GM20431 (cell line): Measurements from ENCODE around the gene SHTN1.

Experiments used
- in situ Hi-C: fragments of 300-500 bp; cut with MseI, MboI; formaldehyde crosslinking; loops from one replicate; pipeline ENCODE4 v1.15.0; 2020; ENCODE audit warnings: low sequenced_read_pairs; ENCODE audit not compliant: unreplicated experiment

Gene SHTN1

GRCh38 chr10:116879817-116880216, 125.2 kb downstream of the SHTN1 start:
- in situ Hi-C loops, result no loop called here

DNA sequence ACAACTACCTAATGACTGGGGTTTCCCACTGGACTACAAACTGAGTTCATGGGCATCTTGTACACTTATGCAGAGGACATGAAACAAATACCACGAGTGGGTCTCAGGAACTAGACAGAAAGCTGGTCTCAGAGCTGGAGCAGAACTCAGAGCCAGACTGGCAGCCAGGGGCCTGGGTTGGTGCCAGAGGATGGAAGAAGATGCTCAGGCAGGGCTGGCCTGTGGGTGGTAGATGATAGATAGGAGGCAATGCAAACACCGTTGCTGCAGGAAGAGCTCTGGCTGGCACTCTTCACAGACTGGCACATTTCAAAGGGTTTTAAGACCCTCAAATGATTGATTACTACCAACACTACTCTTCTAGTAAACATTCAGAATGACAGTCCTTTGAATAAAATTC, 126.9 kb downstream of the SHTN1 start:
- in situ Hi-C loops, result no loop called here

DNA sequence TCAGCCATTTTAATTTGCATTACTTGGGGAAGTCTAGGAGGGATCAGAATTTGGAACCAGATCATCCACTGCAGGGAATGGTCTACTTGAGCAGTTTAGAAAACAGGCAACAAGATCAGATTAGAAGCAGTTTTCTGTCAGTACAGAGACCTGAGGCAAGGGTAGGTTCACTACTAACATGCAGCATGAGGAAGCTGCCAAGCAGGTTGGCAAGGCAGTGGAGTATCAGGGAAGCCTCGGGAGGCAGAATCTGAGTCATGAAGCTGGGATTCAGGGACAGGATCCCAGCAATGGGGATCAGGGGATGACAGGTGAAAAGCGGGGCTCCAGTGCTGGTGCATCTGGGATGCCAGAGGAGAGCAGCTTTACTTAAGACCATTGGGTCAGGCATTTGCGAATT, 127.6 kb downstream of the SHTN1 start:
- in situ Hi-C loops, result no loop called here

- in situ Hi-C loops, result no loop called here
Observed at GRCh38 chr10:116875897-116876296, 129.1 kb downstream of the SHTN1 start.

DNA sequence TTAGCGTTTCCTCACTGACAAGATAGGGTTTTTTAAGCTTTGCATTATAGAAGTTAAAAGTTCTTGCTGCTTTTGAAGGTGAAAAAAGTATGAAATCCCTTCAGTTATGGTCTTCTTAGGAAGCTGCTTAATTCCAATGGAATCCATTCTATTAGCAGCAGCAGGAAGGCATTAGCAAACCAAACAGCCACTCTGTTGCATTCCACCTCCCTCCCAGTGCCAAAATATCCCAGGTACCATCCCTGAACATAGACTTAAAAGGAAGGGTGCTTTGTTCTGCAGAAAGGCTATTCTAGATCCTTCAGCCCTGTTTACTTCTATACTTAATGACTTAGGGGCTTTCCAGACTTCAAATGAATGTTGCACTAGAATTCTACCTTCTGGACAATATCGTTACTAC, 131.9 kb downstream of the SHTN1 start:
- in situ Hi-C loops, result no loop called here

- in situ Hi-C loops, result no loop called here
Observed at GRCh38 chr10:116870949-116871348, 134.0 kb downstream of the SHTN1 start.

GRCh38 chr10:116868722-116869121, 136.3 kb downstream of the SHTN1 start:
- in situ Hi-C loops, result no loop called here

DNA sequence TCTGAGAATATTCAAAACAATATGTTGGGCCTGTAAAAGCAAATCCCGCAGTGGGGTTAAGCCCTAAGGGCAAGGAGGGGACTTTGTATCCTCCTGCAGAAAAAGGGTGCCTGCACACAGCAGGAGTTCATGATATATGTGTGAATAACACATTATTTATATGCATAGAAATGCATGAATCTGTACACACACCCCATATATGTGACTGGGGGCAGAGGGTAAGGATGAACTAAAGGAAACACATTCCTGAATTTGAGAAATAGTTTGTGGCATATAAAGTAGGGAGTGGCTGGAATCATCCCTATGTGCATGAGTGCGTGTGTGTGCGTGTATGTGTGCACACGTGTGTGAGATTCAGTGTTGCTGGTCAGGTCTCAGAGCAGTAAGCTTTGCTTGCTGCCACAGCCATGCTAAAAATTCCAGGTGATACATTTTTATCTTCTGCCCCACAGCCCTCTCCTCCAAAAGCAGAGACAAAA, 136.8 kb downstream of the SHTN1 start:
- in situ Hi-C loops, result no loop called here

DNA sequence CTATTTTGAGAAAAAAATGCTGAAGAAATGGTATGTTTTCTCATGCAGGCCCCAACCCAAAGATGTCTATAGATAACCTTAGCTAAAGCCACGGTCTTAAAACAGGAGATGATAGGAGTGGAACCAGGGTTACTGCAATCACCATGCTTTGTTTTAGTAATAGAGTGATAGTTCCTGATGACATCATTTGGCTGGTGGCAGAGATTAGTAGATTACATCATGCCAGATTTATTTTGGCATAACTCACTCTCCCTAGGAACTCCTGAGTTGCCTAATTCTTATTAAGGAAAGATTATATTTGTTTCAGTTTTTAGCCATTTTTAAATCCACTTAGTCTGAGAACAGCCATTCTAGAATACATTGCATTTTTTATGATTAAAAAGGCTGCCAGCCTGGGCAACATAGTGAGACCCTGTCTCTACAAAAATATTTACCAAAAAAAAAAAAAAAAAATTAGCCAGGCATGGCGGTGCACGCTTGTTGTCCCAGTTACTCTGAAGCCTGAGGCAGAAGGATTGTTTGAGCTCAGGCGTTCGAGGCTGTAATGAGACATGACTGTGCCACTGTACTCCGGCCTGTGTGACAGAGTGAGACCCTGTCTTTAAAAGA, 137.9 kb downstream of the SHTN1 start:
- in situ Hi-C loops, result no loop called here

DNA sequence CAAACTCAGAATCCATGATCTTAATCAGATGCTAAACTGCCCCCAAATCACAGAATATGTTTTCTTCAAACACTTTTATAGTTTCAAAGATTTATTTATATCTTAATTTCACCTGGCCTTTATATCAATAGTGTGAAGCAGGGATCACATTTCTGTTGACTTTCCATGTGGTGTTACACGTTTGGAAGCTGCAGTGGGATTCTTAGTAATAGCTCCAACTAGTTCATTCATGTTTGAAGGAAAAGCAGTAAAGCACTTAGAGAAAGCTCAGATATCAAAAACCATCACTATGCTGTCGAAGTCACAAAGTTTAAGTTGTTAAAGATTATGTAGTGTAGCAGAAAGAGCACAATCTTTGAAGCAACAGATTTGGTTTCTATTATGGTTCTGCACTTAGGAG, 138.9 kb downstream of the SHTN1 start:
- in situ Hi-C loops, result no loop called here

DNA sequence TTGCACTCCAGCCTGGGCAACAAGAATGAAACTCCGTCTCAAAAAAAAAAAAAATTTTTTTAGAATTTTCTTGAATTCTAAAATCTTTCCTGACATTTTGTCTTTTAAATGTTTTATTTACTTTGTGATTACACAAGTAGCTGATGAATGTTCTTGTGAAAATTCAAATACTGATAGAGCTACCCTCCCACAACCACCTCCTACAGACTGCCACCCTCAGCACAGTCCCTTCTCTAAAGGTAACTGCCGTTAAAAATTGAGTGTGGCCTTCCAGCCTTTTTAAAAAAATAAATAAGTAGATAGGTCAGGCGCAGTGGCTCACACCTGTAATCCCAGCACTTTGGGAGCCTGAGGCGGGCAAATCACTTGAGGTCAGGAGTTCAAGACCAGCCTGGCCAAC, 140.6 kb downstream of the SHTN1 start:
- in situ Hi-C loops, result no loop called here

DNA sequence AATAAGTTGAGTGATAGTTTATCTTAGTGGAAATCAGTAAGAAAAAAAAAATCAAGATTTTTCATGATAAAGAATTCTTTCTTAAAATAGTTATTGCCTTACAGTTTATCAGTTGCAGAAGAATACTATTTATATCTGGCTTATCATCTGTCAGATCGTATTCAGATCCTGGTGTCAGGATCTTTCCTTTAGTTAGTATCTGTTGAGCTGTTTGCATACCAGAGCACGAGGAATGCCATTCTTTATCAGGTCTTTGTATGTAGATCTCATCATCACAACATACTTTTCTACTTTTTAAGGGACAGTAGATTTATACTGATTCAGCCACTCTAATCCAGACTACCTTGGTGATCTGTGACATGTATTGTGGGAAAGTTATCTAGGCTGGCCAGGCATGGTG, 143.2 kb downstream of the SHTN1 start:
- in situ Hi-C loops, result no loop called here

GRCh38 chr10:116857156-116857555, 147.8 kb downstream of the SHTN1 start:
- in situ Hi-C loops, result no loop called here

- in situ Hi-C loops, result no loop called here
Observed at GRCh38 chr10:116853701-116854100, 151.3 kb downstream of the SHTN1 start.

DNA sequence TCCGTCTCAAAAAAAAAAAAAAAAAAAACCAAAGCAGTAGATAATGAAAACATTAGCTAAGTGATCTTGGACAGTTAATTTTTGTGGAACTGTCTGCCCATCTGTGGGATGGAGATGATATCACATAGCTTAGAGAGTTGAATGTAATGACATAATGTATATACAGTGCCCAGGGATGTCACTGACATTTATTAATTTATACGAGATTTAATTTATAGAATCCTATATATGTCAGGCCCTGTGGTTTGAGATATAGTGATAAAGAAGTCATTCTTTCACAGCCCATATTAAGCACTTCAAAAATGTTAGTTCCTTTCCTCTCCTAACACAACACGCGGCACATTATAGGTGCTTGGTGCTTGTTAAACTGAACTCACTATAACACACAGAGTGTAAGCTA, 151.7 kb downstream of the SHTN1 start:
- in situ Hi-C loops, result no loop called here

GRCh38 chr10:116852246-116852645, 152.7 kb downstream of the SHTN1 start:
- in situ Hi-C loops, result no loop called here

GRCh38 chr10:116850058-116850611, 154.9 kb downstream of the SHTN1 start:
- in situ Hi-C loops, result no loop called here

GRCh38 chr10:116849248-116850057, 155.5 kb downstream of the SHTN1 start, which contains the start of gene ENO4:
Gene ENO4 (plus strand): TSS chr10:116849499. CDS start chr10:116849567, 68 bp downstream.
- in situ Hi-C loops, result no loop called here

- in situ Hi-C loops, result no loop called here
Observed at GRCh38 chr10:116848944-116849247, 156.1 kb downstream of the SHTN1 start.

GRCh38 chr10:116848032-116848943, 156.7 kb downstream of the SHTN1 start:
- in situ Hi-C loops, result no loop called here
